Cardiac fibroblast (primary cell): ENCODE measurements around the gene RPL15.

Experiments used
- DNase-seq, 2 donors: peaks; one replicate each; pipeline versions ENCODE4 v3.0.0 to v3.0.0-alpha.2; 2010; ENCODE audit warnings: low read depth in 2 of 2
- H3K4me3 ChIP-seq, 2 donors: replicated peaks in 1 of 2; 1 replicate in 1 of 2; 2 replicates in 1 of 2; pipeline ENCODE4 v1.5.1; 2011; ENCODE audit warnings: low read depth in 2 of 2, low read length in 2 of 2, mild to moderate bottlenecking in 2 of 2, moderate library complexity in 1 of 2
- TF ChIP-seq, protein P1 (sequence below): IDR thresholded peaks from one replicate; pipeline ENCODE4 v1.5.1; 2011; ENCODE audit warnings: low read depth, mild to moderate bottlenecking, low read length, inconsistent platforms

The RPL15 gene

DNA sequence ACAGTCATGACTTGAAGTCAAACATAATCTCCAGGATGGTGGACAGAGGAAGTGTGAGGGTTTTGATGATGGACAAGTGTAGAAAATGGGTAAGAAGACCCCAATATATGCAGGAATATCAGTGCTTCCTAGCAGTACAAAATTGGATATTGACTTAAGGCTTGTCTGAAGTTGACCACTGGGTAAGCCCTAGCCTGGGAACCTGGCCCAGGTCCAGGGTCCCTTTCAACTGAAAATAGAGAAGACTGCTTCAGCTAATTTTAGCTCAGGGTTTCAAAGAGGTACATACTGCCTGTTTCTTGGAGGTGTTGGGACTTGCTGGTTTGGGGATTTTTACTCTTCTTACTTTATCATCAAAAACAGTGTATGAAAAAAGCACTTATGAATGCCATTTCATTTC lies 32.9 kb downstream of the RPL15 start:
- TF ChIP-seq, protein P1, sequence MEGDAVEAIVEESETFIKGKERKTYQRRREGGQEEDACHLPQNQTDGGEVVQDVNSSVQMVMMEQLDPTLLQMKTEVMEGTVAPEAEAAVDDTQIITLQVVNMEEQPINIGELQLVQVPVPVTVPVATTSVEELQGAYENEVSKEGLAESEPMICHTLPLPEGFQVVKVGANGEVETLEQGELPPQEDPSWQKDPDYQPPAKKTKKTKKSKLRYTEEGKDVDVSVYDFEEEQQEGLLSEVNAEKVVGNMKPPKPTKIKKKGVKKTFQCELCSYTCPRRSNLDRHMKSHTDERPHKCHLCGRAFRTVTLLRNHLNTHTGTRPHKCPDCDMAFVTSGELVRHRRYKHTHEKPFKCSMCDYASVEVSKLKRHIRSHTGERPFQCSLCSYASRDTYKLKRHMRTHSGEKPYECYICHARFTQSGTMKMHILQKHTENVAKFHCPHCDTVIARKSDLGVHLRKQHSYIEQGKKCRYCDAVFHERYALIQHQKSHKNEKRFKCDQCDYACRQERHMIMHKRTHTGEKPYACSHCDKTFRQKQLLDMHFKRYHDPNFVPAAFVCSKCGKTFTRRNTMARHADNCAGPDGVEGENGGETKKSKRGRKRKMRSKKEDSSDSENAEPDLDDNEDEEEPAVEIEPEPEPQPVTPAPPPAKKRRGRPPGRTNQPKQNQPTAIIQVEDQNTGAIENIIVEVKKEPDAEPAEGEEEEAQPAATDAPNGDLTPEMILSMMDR, result no peak
- no peak for DNase-seq
- no peak overlapping the region for H3K4me3 ChIP-seq

DNA sequence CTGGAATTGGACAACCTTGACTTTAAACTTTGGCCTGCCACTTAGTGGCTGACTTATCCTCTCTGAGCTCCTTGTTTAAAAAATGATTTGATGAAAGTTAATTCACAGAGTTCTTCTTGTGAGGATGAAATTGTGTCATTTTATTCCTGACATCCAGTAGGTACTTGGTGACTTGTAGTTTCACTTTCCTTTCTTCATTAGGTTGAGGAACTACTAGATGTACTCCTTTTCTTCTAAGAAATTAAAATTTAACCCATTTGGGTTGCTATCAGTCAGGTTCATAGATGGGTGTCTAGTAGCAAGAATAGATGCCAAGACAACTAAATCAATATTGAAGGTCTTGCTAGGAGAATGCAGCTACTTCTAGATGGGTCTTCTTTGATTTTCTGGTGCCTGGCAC lies 33.4 kb downstream of the RPL15 start:
- TF ChIP-seq, protein P1, result no peak
- H3K4me3 ChIP-seq, result no peak overlapping the region
- DNase-seq, result no peak

DNA sequence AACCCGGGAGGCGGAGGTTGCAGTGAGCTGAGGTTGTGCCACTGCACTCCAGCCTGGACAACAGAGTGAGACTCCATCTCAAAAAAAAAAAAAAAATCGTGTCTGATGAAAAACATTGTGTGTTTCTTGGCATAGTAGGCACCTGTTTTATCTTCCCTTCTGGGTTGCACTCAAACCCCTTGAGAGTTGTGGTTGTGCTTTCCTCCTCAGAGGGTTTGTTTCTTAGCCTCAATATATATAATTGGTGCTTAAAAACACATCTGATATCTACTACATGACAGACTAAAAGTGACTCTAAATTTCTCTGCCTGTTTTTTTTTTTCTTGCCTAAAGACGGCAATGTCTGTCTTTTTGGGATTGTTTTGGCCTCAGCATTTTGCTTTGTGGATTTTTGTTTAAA lies 35.7 kb downstream of the RPL15 start:
- TF ChIP-seq, protein P1, result no peak
- DNase-seq, result peak; percentile 26 to 54
- no peak overlapping the region for H3K4me3 ChIP-seq

DNA sequence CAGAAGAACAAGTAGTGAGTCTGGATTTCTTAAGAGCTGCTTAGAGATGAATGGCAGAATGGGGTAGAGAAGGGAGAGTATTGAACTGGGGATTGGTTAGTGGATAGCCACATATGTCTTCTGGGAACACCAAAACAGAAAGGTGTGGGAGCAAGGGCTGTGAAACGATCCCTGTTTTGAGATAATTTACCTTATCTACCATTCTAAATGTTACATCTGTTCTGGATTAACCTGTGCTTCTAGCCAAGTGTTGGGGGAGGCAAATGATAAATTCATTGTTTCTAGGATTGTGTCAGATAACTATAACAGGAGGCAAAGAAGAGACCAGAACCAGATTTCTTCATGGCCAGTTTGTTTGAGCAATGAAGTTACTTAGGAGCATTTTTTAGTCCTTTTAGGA lies 36.6 kb downstream of the RPL15 start:
- TF ChIP-seq, protein P1, result no peak
- DNase-seq, result no peak
- H3K4me3 ChIP-seq, result no peak overlapping the region

DNA sequence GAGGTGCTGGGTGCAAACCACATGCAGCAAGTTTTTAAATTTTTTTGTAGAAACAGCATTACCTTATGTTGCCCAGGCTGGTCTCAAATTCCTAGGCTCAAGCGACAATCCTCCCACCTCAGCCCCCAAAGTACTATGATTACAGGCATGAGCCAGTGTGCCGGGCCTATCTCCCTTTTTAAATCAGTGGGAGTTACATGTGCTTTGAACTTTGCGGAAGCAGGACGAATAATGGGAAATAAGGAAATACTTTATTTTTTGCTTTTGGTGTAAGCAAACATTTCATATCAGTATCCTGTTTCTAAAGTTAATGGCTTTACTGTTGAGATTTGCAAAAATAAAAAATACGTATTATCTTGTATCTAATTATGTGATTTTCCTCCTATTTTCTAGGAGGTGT lies 37.2 kb downstream of the RPL15 start:
- TF ChIP-seq, protein P1, result no peak
- no peak for DNase-seq
- H3K4me3 ChIP-seq, result no peak overlapping the region

DNA sequence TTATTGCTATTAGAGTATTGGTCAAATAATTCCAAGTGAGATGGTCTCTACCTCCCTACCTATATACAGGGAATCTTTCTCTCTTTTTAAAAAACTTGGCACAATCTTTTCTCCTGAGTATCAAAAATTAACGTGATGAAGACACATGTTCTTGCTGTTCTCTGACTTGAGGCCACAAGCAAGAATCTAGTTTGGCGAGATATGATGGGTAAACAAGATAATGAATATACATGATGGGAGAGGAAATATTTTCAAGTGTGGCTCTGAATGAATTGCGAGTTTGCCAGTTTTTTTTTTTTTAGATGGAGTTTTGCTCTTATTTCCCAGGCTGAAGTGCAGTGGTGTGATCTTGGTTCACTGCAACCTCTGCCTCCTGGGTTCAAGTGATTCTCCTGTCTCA lies 39.8 kb downstream of the RPL15 start:
- TF ChIP-seq, protein P1, result no peak
- no peak for DNase-seq
- H3K4me3 ChIP-seq, result no peak overlapping the region

DNA sequence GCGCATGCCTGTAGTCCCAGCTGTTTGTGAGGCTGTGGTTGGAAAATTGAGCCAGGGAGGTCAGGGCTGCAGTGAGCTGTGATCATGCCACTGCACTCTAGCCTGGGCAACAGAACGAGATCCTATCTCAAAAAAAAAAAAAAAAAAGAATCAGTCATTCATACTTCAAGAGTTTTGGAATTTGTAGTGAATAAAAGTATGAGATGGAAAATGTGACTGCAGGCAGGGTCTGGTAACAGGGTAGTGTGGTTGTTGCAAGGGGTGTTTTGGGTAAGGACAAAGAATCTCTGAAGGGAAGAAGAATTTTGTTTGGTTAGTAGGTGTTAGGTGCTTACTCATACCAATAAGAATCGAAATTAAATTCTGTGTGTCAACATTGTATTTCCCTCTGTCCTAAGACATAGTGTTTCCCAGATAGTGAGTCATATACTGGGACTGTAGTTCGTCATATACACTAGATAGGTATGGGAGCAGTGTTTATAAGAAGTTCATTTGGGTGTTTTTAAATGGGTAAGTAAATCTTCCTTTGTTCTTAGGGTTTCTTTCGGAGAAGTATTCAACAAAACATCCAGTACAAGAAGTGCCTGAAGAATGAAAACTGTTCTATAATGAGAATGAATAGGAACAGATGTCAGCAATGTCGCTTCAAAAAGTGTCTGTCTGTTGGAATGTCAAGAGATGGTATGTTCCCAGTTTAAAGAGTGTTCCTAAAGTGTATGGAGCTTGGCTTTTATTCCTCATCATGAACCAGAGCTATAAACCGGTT lies 42.4 kb downstream of the RPL15 start:
- peak; percentile 70 to 94 for DNase-seq
- no peak overlapping the region for H3K4me3 ChIP-seq
- TF ChIP-seq, protein P1, result no peak
